ENCODE results near the gene S100A6.
"Not testable (repeated sequence)": the region's sequence is repeated elsewhere in the genome, so short reads cannot be mapped to it uniquely, and the experiment has no call there.

DNA sequence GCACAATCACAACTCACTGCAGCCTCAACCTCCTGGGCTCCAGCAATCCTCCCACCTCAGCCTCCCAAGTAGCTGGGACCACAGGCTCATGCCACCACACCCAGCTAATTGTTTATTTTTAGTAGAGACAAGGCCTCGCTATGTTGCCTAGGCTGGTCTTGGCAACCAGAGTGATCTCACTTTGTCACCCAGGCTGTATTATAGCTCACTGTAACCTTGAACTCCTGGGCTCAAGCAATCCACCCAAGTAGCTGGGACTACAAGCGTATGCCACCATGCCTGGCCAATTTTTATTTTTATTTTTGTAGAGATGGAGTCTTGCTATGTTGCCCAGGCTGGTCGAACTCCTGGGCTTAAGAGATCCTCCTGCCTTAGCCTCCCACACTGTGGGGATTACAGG lies 26.2 kb upstream of the S100A6 start:
- TF ChIP-seq, protein P1, sequence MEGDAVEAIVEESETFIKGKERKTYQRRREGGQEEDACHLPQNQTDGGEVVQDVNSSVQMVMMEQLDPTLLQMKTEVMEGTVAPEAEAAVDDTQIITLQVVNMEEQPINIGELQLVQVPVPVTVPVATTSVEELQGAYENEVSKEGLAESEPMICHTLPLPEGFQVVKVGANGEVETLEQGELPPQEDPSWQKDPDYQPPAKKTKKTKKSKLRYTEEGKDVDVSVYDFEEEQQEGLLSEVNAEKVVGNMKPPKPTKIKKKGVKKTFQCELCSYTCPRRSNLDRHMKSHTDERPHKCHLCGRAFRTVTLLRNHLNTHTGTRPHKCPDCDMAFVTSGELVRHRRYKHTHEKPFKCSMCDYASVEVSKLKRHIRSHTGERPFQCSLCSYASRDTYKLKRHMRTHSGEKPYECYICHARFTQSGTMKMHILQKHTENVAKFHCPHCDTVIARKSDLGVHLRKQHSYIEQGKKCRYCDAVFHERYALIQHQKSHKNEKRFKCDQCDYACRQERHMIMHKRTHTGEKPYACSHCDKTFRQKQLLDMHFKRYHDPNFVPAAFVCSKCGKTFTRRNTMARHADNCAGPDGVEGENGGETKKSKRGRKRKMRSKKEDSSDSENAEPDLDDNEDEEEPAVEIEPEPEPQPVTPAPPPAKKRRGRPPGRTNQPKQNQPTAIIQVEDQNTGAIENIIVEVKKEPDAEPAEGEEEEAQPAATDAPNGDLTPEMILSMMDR (IDR thresholded peaks at IDR 0.05): not testable (repeated sequence)
- TF ChIP-seq POLR2A, POLR2AphosphoS5 (IDR thresholded peaks at IDR 0.05): not testable (repeated sequence)

Data from breast epithelium (tissue), 3 donors.